Mesendoderm (in vitro differentiated cells): ENCODE measurements around the gene CYGB.
A peak's percentile ranks its signal among the peaks of the same experiment; 100 is the strongest.

Source experiments
- DNase-seq: peaks from one replicate; pipeline ENCODE4 v3.0.0; 2013
- H2AK5ac ChIP-seq: 2 replicates; pipeline ENCODE4 v1.6.1; 2013; ENCODE audit warnings: low read length, inconsistent platforms
- H2BK120ac ChIP-seq: 2 replicates; pipeline ENCODE4 v1.6.1; 2013; ENCODE audit warnings: low read depth, mild to moderate bottlenecking, low read length, moderate library complexity, mixed read lengths
- H2BK15ac ChIP-seq: replicated peaks from 2 replicates; pipeline ENCODE4 v1.6.1; 2013; ENCODE audit warnings: low read depth, mild to moderate bottlenecking, moderate library complexity
- H2BK5ac ChIP-seq: 2 replicates; pipeline ENCODE4 v1.6.1; 2013; ENCODE audit warnings: low read length, inconsistent platforms
- H3K18ac ChIP-seq: 2 replicates; pipeline ENCODE4 v1.6.1; 2013; ENCODE audit warnings: mild to moderate bottlenecking, low read length, mixed read lengths
- H3K23ac ChIP-seq: one replicate; pipeline ENCODE4 v1.6.1; 2013; ENCODE audit warnings: low read length
- H3K27ac ChIP-seq: 2 replicates; pipeline ENCODE4 v1.5.1; 2013; ENCODE audit warnings: low read depth, mild to moderate bottlenecking, inconsistent platforms, low read length, moderate library complexity
- H3K27me3 ChIP-seq: 2 replicates; pipeline ENCODE4 v1.6.1; 2013; ENCODE audit warnings: low read length, control low read depth, mild to moderate bottlenecking, inconsistent platforms; ENCODE audit not compliant: insufficient read depth, poor library complexity
- H3K36me3 ChIP-seq: 2 replicates; pipeline ENCODE4 v1.6.1; 2013; ENCODE audit warnings: low read length, inconsistent platforms; ENCODE audit not compliant: control insufficient read depth, insufficient read depth
- H3K4ac ChIP-seq: one replicate; pipeline ENCODE4 v1.6.1; 2013; ENCODE audit warnings: low read depth, mild to moderate bottlenecking, low read length, moderate library complexity
- H3K4me1 ChIP-seq: 2 replicates; pipeline ENCODE4 v1.6.1; 2013; ENCODE audit warnings: low read depth, low read length, inconsistent platforms; ENCODE audit not compliant: control insufficient read depth
- H3K4me2 ChIP-seq: 2 replicates; pipeline ENCODE4 v1.6.1; 2013; ENCODE audit warnings: low read length
- H3K4me3 ChIP-seq: 2 replicates; pipeline ENCODE4 v1.5.1; 2013; ENCODE audit warnings: mild to moderate bottlenecking, low read length
- H3K56ac ChIP-seq: one replicate; pipeline ENCODE4 v1.6.1; 2013; ENCODE audit warnings: low read length
- H3K79me1 ChIP-seq: 2 replicates; pipeline ENCODE4 v1.6.1; 2013; ENCODE audit warnings: low read length, inconsistent platforms
- H3K79me2 ChIP-seq: 2 replicates; pipeline ENCODE4 v1.6.1; 2013; ENCODE audit warnings: mild to moderate bottlenecking, low read length; ENCODE audit not compliant: control insufficient read depth, insufficient read depth
- H3K9ac ChIP-seq: 2 replicates; pipeline ENCODE4 v1.6.1; 2013; ENCODE audit warnings: low read length, inconsistent platforms
- H4K5ac ChIP-seq: one replicate; pipeline ENCODE4 v1.6.1; 2013; ENCODE audit warnings: low read length
- H4K8ac ChIP-seq: one replicate; pipeline ENCODE4 v1.6.1; 2013; ENCODE audit warnings: low read depth, mild to moderate bottlenecking, control low read depth, low read length, moderate library complexity
- WGBS: extraction: QIAGEN DNeasy Blood & Tissue Kit; methylation state at CpG from one replicate; pipeline ENCODE4 v1.1.7; 2013; ENCODE audit warnings: low lambda C conversion rate, missing lambda C conversion rate; ENCODE audit not compliant: insufficient coverage; ENCODE audit errors: extremely low coverage; 5-methylcytosine and 5-hydroxymethylcytosine counted together

Gene CYGB

GRCh38 chr17:76530811-76531485 is 6.6 kb downstream of the CYGB start:
- H3K23ac ChIP-seq: no peak overlapping the region
- no peak overlapping the region for H3K27ac ChIP-seq
- no peak for DNase-seq
- H3K18ac ChIP-seq: no peak overlapping the region
- no peak overlapping the region for H3K9ac ChIP-seq
- H3K36me3 ChIP-seq: no peaks in the 10 kb centered on the region
- H3K4ac ChIP-seq: no peak overlapping the region
- H3K56ac ChIP-seq: peak overlapping the region; percentile 22
- WGBS: no CpG with 5 or more reads among the region's 32 CpGs
- H2BK15ac ChIP-seq: no peak overlapping the region
- H2BK120ac ChIP-seq: no peak overlapping the region
- no peak overlapping the region for H3K4me3 ChIP-seq
- no peak overlapping the region for H4K5ac ChIP-seq
- no peaks in the 10 kb centered on the region for H3K79me1 ChIP-seq
- no peak overlapping the region for H3K4me2 ChIP-seq
- peaks cover 2% of the 10 kb centered on the region for H3K4me1 ChIP-seq
- H4K8ac ChIP-seq: no peak overlapping the region
- H2AK5ac ChIP-seq: no peak overlapping the region
- H3K27me3 ChIP-seq: no peaks in the 10 kb centered on the region
- H2BK5ac ChIP-seq: no peak overlapping the region
- H3K79me2 ChIP-seq: no peaks in the 10 kb centered on the region

DNA sequence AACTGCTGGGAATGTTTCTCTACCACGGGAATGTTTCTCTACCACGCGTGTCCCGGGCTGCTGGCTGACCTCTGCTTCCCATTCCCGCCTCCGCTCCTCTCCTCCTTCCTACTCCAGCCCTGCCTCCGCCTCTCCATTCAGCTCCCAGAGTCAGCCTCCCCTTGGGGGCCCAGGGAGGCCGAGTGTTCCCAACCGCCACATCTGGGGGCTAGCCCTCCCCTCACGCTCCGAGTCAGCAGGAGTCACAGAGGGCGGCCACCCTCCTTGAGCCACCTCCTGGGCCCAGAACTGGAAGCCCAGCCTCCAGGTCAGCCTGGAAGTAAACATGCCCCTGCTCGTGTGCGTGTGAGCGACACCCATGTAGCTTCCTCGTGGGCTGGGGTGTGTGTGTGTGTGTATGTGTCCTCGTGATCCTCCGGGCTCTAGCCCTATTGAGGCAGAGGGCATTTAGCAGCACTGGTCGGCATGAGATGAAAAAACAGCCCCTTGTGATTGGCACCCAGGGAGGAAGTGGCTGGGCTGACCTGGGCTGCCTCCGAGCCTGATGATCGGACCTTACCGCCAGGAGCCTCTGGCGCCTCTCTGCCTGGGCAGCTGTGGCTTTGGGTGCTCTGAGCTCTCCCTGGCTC is 7.3 kb downstream of the CYGB start:
- H2AK5ac ChIP-seq: no peak overlapping the region
- no peak for DNase-seq
- no peaks in the 10 kb centered on the region for H3K36me3 ChIP-seq
- H3K27ac ChIP-seq: no peak overlapping the region
- H4K8ac ChIP-seq: no peak overlapping the region
- H3K4me2 ChIP-seq: no peak overlapping the region
- no peak overlapping the region for H3K9ac ChIP-seq
- H2BK120ac ChIP-seq: no peak overlapping the region
- peaks cover 2% of the 10 kb centered on the region for H3K4me1 ChIP-seq
- H3K23ac ChIP-seq: no peak overlapping the region
- no peak overlapping the region for H3K4me3 ChIP-seq
- H3K79me1 ChIP-seq: no peaks in the 10 kb centered on the region
- no peak overlapping the region for H3K4ac ChIP-seq
- no peak overlapping the region for H2BK5ac ChIP-seq
- WGBS: no CpG with 5 or more reads among the region's 23 CpGs
- H3K18ac ChIP-seq: no peak overlapping the region
- peak overlapping the region; percentile 49 for H3K56ac ChIP-seq
- no peaks in the 10 kb centered on the region for H3K79me2 ChIP-seq
- no peak overlapping the region for H2BK15ac ChIP-seq
- H4K5ac ChIP-seq: no peak overlapping the region
- no peaks in the 10 kb centered on the region for H3K27me3 ChIP-seq

DNA sequence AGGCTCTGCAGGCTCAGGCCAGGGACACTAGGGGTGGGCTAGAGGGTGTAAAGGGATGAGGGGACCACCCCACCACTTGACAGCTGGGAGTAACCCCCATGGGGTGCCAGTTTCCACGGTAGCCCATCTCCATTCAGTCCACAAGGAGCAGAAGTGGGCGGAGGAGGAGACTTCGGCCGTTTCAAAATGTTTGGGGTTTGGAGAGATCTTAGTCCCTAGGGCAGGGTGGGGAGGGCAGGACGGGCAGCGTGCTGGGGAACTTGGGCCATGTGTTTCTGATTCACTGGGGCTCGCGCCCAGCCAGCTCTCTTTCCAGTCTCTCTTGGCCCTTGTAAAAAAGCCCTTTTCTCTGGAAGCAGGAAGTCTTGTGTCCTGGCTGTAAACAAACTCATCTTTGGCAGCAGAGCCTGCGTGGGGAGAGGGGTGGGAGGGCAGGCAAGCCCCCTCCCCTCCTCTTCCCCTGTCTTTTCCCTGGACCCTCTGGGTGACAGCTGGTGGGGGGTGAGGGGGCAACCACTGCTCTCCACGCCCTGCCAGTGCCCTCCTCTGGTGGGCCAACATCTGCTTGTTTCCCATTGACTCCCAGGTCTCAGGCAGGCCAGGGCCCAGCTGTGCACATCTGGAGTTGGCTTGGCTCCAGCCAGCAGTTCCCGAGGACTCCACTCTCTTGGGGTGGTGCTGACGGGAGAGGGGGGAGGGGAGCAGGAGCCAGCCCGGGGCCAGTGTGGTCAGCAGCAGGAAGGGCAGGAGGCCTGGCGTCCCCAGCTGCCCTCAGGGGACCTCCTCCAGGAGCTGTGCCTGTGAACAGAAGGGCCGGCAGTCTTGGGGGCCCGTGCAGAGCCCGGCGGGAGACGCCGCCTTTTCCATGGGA is 8.1 kb downstream of the CYGB start:
- Histone ChIP-seq H3K23ac (peak overlapping the region; percentile 45), H3K27ac (no peak overlapping the region), H3K9ac (no peak overlapping the region), H4K8ac (no peak overlapping the region), H2AK5ac (peak overlapping the region; percentile 58), H3K4ac (no peak overlapping the region), H2BK120ac (no peak overlapping the region), H3K18ac (no peak overlapping the region), H3K36me3 (no peaks in the 10 kb centered on the region), H3K4me3 (no peak overlapping the region), H3K27me3 (no peaks in the 10 kb centered on the region), H3K56ac (peak overlapping the region; percentile 49), H3K4me1 (peaks cover 2% of the 10 kb centered on the region), H3K79me1 (no peaks in the 10 kb centered on the region), H2BK5ac (no peak overlapping the region), H4K5ac (no peak overlapping the region), H2BK15ac (no peak overlapping the region), H3K4me2 (no peak overlapping the region), H3K79me2 (no peaks in the 10 kb centered on the region)
- no peak for DNase-seq
- no CpG with 5 or more reads among the region's 20 CpGs for WGBS

DNA sequence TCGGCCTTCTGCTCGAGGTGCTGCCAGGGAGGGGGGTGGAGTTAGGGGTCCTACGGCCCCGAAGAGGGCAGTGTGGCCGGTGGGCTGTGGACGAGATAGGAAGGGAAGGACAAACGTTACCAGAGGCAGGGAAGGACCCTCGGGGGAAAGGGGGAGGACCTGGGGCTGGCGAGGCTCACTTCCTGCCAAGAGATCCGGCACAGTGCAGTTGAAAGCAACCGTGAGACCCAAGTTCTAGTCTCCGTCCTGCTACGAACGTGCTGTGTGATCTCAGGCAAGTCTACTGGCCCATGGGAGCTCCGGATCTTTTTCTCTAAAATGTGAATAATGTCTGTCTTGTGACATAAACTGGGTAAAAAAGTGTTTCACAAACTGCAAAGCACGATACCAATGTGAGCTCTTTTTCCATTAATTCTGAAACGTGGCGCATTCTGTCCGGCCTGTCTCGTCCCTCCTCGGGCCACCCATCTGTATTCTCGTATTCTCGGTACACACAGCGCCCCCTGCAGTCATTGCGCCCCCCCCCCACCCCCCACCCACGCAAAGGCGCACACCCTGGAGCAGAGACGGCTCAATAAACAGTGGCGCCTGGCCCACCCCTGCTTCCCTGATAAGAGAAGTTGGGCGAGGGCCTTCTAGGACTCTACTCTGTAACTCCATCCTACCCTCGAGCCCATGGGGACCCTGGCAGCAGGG is 8.8 kb downstream of the CYGB start:
- Histone ChIP-seq H3K27me3 (no peaks in the 10 kb centered on the region), H3K36me3 (no peaks in the 10 kb centered on the region), H3K23ac (no peak overlapping the region), H2BK5ac (no peak overlapping the region), H2BK120ac (no peak overlapping the region), H3K56ac (peak overlapping the region; percentile 15), H3K4me2 (no peak overlapping the region), H4K8ac (no peak overlapping the region), H3K18ac (no peak overlapping the region), H3K79me1 (no peaks in the 10 kb centered on the region), H4K5ac (no peak overlapping the region), H3K27ac (no peak overlapping the region), H3K4me1 (peaks cover 2% of the 10 kb centered on the region), H3K9ac (no peak overlapping the region), H2BK15ac (no peak overlapping the region), H3K79me2 (no peaks in the 10 kb centered on the region), H3K4ac (no peak overlapping the region), H2AK5ac (no peak overlapping the region), H3K4me3 (no peak overlapping the region)
- whole genome bisulfite sequencing: no CpG with 5 or more reads among the region's 31 CpGs
- DNase-seq: no peak

DNA sequence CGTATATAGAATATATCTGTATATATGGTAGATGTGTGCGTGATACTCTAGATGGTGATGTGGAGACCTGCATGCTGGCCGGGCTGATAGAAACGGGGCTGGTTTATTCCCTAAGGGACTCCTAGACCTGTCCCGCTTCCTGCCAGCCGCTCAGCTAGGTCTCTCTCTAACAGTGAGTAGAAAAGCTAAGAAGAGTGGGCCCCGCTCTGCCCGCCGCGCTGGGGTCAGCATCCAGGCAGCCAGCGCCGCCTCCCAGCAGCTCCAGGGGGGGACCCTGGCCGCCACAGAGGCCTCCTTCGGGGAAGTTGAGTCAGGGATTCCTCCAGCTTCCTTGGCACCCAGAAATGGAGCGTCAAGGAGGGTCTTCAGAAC is 9.4 kb downstream of the CYGB start:
- peaks cover 2% of the 10 kb centered on the region for H3K4me1 ChIP-seq
- no peak overlapping the region for H2BK5ac ChIP-seq
- H3K4ac ChIP-seq: no peak overlapping the region
- H3K56ac ChIP-seq: peak overlapping the region; percentile 15
- no peak overlapping the region for H2AK5ac ChIP-seq
- no peak overlapping the region for H3K23ac ChIP-seq
- no peak overlapping the region for H3K4me2 ChIP-seq
- WGBS: no CpG with 5 or more reads among the region's 15 CpGs
- H3K79me1 ChIP-seq: no peaks in the 10 kb centered on the region
- no peak for DNase-seq
- H3K79me2 ChIP-seq: no peaks in the 10 kb centered on the region
- H4K5ac ChIP-seq: no peak overlapping the region
- no peak overlapping the region for H3K27ac ChIP-seq
- no peak overlapping the region for H3K9ac ChIP-seq
- no peak overlapping the region for H3K18ac ChIP-seq
- H4K8ac ChIP-seq: no peak overlapping the region
- H3K4me3 ChIP-seq: no peak overlapping the region
- no peaks in the 10 kb centered on the region for H3K36me3 ChIP-seq
- no peak overlapping the region for H2BK120ac ChIP-seq
- H2BK15ac ChIP-seq: no peak overlapping the region
- H3K27me3 ChIP-seq: no peaks in the 10 kb centered on the region
